Neutrophil (primary cell): ENCODE measurements around the gene UST.

Experiments
- H3K27ac ChIP-seq: fragments of 200-600 bp; sonication (generic); 2 replicates; pipeline ENCODE4 v1.5.1; 2016; ENCODE audit warnings: mild to moderate bottlenecking, moderate library complexity
- H3K27me3 ChIP-seq: fragments of 200-600 bp; sonication (generic); 2 replicates; pipeline ENCODE4 v1.6.0; 2016; ENCODE audit warnings: mild to moderate bottlenecking
- H3K36me3 ChIP-seq: fragments of 200-600 bp; sonication (generic); 2 replicates; pipeline ENCODE4 v1.5.1; 2017
- H3K4me1 ChIP-seq, 2 experiments: fragments of 200-600 bp in 1 of 2; sonication (generic) in 1 of 2; 1 replicate in 1 of 2; 2 replicates in 1 of 2; pipeline versions ENCODE4 v1.5.1 to v1.6.1; 2013 to 2016; ENCODE audit warnings: low read depth in 1 of 2, low read length in 1 of 2, mild to moderate bottlenecking in 1 of 2, moderate library complexity in 1 of 2; ENCODE audit not compliant: control insufficient read depth in 1 of 2, insufficient read depth in 1 of 2
- H3K4me3 ChIP-seq, 2 experiments: fragments of 200-600 bp in 1 of 2; sonication (generic) in 1 of 2; 1 replicate in 1 of 2; 2 replicates in 1 of 2; pipeline ENCODE4 v1.5.1; 2013 to 2016; ENCODE audit warnings: low read depth in 1 of 2, low read length in 1 of 2, mild to moderate bottlenecking in 1 of 2, moderate library complexity in 1 of 2
- H3K9me3 ChIP-seq: fragments of 200-600 bp; sonication (generic); 2 replicates; pipeline ENCODE4 v1.5.1; 2016
- TF ChIP-seq, protein P1 (sequence below): fragments of 200-600 bp; sonication (generic); IDR thresholded peaks from 2 replicates; pipeline ENCODE4 v1.5.1; 2016; ENCODE audit warnings: antibody characterized with exemption

Gene UST, protein sequence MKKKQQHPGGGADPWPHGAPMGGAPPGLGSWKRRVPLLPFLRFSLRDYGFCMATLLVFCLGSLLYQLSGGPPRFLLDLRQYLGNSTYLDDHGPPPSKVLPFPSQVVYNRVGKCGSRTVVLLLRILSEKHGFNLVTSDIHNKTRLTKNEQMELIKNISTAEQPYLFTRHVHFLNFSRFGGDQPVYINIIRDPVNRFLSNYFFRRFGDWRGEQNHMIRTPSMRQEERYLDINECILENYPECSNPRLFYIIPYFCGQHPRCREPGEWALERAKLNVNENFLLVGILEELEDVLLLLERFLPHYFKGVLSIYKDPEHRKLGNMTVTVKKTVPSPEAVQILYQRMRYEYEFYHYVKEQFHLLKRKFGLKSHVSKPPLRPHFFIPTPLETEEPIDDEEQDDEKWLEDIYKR

DNA sequence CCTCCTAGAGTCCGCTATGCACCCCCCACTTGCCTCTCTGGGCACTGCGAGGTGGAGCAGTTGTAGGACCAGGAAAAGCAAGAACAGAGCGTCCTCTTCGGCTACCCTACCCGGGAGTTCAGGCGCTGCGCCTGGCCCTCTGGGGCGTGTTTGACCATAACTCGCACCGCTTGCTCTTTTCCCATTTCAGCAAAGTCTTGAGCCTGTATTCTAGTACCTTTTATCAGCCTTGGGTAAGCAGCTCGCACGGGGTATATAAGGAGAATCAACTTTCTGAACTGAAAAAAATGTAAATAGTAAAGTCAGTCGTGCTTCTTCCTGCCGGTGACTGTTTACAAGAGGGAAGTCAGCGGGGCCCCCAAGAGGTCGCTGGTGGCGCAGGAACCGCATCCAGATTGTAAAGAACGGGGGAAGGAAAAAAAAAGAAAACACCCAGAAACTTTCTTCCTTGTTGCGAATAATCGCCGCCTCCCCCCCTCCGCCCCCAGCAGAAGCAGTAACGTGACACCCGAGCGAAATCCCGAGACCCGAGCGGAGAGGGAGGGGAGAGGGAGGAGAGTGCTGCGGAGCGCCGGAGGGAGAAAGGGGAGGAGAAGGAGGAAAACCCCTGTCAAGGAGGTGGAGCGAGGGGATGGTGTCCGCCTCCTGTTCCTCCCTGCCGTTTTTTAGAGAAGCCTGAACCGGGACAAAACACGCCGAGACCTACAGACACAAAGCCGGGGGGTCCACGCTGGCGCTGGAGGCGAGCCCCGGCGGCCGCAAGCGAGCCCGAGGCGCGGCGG, at the start of gene UST:
Gene UST, plus strand, starts transcription at position 668 of the 782 bp plus-strand sequence. CDS start 401 bp downstream, outside the sequence.
- Histone ChIP-seq H3K9me3 (no peaks in the 10 kb centered on the region), H3K4me3 (peak within 1 kb of the TSS; percentile 15 to 31), H3K27me3 (peaks cover 94% of the 10 kb centered on the region), H3K27ac (no peak within 1 kb of the TSS), H3K4me1 (peaks cover 9 to 11% of the 10 kb centered on the region in 2 experiments), H3K36me3 (no peaks in the 10 kb centered on the region)
- TF ChIP-seq, protein P1, sequence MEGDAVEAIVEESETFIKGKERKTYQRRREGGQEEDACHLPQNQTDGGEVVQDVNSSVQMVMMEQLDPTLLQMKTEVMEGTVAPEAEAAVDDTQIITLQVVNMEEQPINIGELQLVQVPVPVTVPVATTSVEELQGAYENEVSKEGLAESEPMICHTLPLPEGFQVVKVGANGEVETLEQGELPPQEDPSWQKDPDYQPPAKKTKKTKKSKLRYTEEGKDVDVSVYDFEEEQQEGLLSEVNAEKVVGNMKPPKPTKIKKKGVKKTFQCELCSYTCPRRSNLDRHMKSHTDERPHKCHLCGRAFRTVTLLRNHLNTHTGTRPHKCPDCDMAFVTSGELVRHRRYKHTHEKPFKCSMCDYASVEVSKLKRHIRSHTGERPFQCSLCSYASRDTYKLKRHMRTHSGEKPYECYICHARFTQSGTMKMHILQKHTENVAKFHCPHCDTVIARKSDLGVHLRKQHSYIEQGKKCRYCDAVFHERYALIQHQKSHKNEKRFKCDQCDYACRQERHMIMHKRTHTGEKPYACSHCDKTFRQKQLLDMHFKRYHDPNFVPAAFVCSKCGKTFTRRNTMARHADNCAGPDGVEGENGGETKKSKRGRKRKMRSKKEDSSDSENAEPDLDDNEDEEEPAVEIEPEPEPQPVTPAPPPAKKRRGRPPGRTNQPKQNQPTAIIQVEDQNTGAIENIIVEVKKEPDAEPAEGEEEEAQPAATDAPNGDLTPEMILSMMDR: no peak

DNA sequence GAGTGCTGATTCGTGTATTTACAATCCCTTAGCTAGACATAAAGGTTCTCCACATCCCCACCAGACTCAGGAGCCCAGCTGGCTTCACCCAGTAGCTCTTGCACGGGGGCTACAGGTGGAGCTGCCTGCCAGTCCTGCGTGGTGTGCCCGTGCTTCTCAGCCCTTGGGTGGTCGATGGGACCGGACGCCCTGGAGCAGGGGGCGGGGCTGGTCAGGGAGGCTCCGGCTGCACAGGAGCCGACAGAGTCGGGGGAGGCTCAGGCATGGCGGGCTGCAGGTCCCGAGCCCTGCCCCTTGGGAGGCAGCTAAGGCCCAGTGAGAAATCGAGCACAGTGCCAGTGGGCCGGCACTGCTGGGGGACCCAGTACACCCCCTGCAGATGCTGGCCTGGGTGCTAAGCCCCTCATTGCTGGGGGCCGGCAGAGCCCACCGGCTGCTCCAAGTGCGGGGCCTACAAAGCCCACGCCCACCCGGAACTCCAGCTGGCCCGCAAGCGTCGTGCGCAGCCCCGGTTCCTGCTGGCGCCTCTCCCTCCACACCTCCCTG, 48.9 kb upstream of the UST start:
- peaks cover 10 to 12% of the 10 kb centered on the region in 2 experiments for H3K4me1 ChIP-seq
- H3K36me3 ChIP-seq: no peaks in the 10 kb centered on the region
- TF ChIP-seq, protein P1: no peak
- no peaks in the 10 kb centered on the region for H3K9me3 ChIP-seq
- H3K27me3 ChIP-seq: no peaks in the 10 kb centered on the region
- no peak overlapping the region for H3K27ac ChIP-seq
- no peak overlapping the region for H3K4me3 ChIP-seq

DNA sequence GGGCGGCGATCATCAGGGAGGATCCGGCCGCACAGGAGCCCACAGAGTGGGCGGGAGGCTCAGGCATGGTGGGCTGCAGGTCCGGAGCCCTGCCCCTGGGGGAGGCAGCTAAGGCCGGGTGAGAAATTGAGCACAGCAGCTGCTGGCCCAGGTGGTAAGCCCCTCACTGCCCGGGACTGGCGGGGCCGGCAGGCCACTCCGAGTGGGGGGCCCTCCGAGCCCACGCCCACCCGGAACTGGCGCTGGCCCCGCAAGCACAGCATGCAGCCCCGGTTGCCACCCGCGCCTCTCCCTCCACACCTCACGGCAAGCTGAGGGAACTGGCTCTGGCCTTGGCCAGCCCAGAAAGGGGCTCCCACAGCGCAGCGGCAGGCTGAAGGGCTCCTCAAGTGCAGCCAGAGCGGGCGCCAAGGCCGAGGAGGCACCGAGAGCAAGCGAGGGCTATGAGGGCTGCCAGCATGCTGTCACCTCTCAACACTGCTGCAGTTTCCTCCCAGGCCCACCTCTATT, 48.1 kb upstream of the UST start:
- Histone ChIP-seq H3K9me3 (no peaks in the 10 kb centered on the region), H3K27ac (no peak overlapping the region), H3K27me3 (no peaks in the 10 kb centered on the region), H3K36me3 (no peaks in the 10 kb centered on the region), H3K4me1 (peaks cover 9 to 10% of the 10 kb centered on the region in 2 experiments), H3K4me3 (no peak overlapping the region)
- TF ChIP-seq, protein P1: no peak

DNA sequence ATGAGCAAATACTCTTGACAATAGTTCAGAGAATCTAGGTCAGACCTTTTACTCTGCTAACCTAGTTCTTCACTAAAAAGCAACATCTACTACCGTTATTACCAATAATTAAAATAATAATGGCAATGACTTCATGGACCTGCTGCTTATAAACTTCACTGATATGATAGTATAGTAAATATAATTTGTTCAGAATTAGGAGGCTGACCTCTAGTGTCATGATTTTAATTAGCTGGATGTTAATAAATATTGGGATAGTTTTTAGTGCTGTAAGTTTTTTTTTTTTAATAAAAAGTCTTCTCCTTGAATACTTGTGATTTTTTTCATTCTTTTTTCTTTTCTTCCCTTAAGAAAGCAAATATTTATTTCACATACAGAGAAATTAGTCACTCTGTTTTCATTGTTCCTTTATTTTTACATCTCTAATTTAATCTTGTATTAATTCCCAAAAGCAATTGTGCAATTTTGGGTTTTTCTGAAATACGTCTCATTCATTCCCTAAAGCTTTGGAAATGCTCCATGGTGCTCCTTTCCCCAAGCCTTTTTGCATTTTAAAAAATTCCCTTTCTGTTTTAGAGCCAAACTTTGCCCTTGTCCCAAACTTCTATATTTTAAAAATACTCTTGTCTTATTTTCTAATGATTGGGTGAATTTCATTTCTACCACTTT, 46.6 kb upstream of the UST start:
- TF ChIP-seq, protein P1: no peak
- H3K36me3 ChIP-seq: no peaks in the 10 kb centered on the region
- H3K4me3 ChIP-seq: peak overlapping the region in 1 of 2 experiments; percentile 53
- no peak overlapping the region for H3K27ac ChIP-seq
- no peaks in the 10 kb centered on the region for H3K9me3 ChIP-seq
- no peaks in the 10 kb centered on the region for H3K27me3 ChIP-seq
- peaks cover 0 to 6% of the 10 kb centered on the region in 2 experiments for H3K4me1 ChIP-seq

DNA sequence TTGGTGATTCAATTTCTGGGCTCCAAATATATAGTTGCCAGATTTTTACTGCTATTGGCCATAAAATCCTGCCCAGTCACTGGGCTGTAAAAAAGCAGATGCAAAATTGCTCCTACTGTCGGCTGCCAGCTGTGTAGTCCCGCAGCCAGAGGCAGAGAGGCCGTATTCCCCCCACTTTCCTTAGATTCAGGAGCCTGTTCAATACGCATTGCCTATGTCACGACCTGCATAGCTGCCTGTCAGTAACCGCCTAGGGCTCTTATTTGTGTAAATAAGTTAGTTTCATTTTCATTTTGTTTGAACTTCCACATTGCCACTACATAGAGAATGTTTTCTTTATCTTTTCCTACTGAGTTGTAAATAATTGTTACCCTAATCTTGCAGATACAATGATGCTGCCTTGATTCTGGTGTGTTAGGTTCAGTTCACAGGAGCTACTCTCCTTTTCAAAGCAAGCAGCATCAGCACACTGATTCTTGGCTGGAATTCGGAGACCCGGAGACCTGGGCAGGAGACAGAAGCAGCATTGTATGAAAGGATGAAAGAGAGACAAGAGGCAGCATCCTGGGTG, 46.0 kb upstream of the UST start:
- H3K27me3 ChIP-seq: no peaks in the 10 kb centered on the region
- TF ChIP-seq, protein P1: no peak
- peak overlapping the region; percentile 37 to 53 for H3K4me3 ChIP-seq
- H3K36me3 ChIP-seq: no peaks in the 10 kb centered on the region
- H3K4me1 ChIP-seq: peaks cover 0 to 6% of the 10 kb centered on the region in 2 experiments
- H3K9me3 ChIP-seq: no peaks in the 10 kb centered on the region
- peak overlapping the region; percentile 16 for H3K27ac ChIP-seq
